ENCODE results near the gene DPH1.
A peak's percentile ranks its signal among the peaks of the same experiment; 100 is the strongest.

The DPH1 gene

DNA sequence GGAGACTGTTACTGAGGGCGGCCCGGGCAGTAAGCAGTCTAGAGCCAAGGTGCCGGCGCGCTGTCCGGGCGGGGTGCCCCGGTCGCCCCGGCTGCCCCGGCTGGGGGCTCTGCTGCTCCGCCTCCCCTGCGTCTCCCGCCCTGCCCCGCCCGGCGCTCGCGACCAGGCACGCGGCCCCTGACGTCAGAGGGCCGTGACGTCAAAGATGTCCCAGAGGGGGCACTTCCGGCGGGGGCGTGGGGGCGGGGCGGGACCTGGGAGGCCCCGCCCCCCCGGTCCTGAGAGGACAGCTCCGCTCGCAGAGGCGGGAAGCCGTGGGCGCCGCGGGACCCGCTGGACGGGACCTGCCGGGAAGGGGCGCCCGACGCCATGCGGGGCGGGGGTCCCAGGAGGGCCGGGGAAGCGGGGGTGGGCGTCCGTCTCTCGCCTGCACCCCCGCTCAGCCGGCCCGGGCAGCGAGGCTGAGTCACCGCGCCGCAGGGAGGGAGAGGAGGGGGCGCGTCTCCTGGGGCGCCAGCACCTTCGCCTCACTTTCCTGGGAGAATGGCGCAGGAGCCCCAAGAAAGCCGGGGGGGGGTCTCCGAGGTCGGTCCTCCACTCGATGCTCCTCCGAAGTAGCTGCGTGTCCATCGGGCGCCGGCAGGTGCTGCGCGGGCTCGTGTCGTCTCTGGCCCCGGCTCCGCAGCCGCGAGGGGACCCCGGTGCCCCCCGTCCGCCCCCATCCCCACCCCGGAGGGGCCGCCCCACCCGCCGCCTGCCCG lies 20.5 kb downstream of the DPH1 start:
- peak in 1 of 2 donors; percentile 55 for DNase-seq (ENCODE audit: low read depth in 2 of 2)

DNA sequence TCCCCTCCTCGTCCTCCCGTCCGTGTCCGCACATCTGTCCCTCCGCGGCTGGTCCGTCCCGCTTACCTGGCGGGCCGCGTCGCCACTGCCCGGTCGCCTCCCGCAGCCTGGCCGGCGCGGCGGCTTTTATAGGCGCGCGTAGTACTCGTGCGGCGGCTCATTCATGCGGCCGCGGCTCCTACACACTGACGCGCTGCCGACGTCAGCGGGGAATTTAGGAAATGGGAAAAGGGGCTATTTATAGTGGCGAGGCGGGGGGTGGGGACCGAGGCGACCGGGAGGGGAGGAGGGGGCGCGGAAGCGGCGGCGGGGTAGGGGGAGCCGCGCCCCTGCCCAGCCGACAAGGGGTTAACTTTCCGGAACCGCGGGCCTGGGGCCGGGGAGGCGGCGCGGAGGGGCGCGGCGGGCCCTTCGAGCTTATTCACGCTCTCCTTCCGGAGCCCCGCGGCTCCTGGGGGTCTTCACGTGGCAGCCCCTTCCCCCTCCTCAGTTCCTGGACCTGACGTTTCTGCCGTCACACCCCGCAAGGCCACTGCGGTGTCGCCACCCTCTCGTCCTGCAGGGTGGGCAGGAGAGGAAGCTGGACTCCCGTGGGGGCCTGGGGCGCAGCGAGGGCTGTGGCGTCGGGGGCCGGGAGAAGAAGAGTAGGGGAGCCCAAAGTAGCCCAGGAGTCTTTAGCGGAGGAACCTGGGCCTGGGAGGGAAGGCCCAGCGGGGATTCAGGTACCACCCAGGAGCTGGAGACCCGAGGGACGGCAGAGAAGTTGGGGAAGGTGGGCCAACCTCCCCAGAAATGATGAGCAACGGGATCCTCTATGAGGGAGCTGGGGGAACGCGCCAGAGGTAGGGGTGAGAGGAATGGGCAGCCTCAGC lies 21.3 kb downstream of the DPH1 start:
- DNase-seq (ENCODE audit: low read depth in 2 of 2), result no peak

DNA sequence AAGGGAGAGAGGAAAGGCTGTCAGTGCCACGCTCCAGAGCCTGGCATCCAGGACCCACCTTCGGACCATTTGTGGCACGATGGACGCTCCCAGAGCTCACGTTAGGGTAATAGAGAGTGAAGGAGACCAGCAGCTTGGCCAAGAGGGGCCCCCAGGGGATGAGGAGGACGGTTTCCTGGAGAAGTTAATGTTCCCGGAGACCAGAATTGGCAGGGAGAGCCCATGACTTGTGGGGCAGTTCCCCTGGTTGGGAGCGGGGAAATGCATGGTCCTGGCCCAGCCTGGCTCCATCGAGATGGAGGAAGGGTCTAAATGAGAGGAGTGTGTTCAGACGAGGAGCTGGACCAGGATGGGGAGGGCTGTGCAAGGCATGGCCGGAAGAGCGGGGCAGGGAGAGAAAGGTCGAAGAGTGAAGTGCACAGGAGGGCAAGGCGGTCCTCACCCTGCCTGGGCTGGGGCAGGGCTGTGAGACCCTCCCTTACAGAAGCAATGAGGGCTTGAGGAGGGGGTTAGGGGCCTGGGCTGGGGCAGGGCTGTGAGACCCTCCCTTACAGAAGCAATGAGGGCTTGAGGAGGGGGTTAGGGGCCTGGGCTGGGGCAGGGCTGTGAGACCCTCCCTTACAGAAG lies 22.1 kb downstream of the DPH1 start:
- DNase-seq (ENCODE audit: low read depth in 2 of 2), result no peak

DNA sequence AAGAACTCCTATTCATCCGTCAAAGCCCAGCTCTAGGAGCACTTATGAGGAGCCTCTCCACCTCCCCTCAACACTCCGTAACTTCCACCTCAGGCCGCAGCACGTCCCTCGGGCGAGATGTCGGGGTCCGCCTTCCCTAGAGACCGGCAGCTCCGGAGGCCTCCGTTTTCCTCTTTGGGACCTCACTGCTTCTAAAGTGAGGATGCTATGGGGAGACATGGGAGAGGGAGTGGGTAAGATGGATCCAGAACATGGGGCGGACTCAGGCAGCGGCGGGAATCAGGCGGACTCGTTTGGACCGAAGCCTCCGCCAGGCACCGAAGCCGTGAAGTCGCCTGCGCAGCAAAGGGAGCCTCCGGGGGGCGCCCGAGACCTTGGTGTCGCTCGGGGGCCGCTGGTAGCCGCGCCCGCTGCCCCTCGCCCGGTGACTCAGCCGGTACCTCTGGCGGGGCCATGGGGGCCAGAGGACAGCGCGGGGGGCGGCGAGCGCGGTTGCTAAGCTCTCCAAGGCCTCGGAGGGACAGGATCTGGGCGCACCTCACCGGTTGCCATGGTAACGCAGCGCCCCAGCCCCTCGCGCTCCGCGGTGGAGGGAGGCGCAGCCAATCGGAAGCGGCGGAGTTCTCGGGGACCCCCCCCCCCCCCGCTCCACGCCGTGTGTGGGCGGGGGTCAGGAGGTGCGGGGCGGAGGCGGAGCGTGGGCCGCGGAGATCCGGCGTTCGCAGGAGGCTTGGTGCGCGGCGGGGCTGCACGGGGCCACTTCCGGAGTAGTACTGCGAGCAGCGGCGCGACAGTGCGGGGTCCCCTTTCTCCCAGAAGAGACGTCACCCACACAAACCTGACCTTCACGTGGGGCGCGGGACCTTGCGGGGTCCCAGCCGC lies 23.7 kb downstream of the DPH1 start:
- DNase-seq (ENCODE audit: low read depth in 2 of 2), result peak; percentile 62 to 70

DNA sequence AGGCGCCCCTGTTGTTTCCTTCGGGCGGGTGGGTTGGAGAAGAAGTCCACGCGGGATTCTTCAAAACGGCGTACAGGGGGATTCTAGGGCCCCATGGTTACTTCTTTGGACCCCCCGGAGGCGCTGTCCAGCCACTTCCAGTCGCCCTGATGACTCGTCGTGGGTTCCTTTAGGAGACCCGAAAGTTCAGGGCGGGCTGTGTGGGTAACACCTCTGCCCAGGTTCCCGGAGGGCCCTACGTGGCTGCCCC lies 24.2 kb downstream of the DPH1 start:
- no peak for DNase-seq (ENCODE audit: low read depth in 2 of 2)

DNA sequence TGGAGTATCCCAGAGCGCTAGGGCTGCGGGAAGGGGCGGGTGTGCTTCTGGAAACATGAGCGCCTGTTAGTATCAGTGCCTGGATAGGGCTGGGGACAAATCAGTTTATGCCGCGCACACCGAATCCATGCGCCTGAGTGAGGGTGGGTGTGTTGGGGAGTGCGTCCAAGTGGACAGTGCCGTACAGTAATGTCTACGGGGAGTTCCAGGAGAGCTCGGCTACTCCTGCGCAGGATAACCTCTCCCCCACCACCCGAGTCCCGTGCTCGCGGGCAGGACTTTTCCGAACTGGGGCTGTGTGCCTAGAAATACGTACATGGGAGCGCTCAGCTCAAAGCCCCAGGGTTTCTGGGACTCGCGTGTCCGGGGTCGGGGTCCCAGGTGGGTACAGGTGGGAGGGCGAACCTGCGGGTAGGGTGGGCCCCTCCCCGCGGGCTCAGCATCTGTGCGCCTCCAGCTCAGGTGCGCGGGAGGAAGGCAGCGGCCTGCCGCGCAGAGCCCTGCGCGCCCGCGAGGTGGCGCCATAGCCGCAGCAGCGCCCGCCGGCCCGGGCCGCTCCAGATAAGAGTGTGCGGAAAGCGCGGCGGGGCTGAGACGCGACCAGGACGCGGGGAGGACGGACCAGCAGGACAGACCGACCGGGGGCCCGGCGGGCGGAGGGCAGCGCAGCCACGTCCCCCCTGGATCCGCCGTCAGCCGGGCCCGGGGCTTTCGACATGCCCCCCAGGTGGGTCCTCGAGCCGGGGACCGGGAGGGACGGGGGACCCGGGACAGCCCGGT lies 24.7 kb downstream of the DPH1 start, which contains the start of gene HIC1:
HIC1 (plus strand) TSS at position 592 of the 780 bp plus-strand sequence. CDS start 1,588 bp downstream, outside the sequence.
- peak; percentile 51 to 59 for DNase-seq (ENCODE audit: low read depth in 2 of 2)

DNA sequence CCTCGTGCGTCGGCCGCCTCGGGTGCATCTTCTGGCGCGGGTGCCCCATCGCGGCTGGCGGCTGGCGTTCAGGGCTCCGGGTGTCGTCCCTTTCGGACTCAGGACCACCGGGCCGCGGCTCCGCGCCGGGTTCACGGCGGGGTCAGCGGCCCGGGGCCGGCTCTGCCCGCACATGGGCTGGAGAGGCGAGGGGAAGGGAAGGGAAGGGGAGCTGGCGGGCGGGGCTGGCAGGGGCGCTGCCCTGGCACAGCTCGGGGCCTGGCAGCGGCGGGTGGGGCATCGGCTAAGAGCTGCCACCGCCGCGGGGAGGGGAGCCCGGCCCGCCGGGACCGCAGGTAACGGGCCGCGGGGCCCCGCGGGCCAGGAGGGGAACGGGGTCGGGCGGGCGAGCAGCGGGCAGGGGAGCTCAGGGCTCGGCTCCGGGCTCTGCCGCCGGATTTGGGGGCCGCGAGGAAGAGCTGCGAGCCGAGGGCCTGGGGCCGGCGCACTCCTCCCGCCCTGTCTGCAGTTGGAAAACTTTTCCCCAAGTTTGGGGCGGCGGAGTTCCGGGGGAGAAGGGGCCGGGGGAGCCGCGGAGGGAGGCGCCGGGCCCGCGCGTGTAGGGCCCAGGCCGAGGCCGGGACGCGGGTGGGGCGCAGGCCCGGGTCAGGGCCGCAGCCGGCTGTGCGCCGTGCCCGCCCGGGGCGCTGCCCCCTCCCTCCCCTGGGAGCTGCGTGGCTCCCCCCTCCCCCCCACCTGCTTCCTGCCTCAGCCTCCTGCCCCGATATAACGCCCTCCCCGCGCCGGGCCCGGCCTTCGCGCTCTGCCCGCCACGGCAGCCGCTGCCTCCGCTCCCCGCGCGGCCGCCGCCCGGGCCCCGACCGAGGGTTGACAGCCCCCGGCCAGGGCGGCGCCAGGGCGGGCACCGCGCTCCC lies 25.6 kb downstream of the DPH1 start:
- no peak for DNase-seq (ENCODE audit: low read depth in 2 of 2)

DNA sequence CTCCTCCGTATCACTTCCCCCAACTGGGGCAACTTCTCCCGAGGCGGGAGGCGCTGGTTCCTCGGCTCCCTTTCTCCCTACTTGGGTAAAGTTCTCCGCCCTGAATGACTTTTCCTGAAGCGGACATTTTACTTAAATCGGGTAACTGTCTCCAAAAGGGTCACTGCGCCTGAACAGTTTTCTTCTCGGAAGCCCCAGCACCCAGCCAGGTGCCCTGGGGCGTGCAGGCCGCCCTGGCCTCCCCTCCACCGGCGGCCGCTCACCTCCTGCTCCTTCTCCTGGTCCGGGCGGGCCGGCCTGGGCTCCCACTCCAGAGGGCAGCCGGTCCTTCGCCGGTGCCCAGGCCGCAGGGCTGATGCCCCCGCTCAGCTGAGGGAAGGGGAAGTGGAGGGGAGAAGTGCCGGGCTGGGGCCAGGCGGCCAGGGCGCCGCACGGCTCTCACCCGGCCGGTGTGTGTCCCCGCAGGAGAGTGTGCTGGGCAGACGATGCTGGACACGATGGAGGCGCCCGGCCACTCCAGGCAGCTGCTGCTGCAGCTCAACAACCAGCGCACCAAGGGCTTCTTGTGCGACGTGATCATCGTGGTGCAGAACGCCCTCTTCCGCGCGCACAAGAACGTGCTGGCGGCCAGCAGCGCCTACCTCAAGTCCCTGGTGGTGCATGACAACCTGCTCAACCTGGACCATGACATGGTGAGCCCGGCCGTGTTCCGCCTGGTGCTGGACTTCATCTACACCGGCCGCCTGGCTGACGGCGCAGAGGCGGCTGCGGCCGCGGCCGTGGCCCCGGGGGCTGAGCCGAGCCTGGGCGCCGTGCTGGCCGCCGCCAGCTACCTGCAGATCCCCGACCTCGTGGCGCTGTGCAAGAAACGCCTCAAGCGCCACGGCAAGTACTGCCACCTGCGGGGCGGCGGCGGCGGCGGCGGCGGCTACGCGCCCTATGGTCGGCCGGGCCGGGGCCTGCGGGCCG lies 26.5 kb downstream of the DPH1 start:
- DNase-seq (ENCODE audit: low read depth in 2 of 2), result no peak

DNA sequence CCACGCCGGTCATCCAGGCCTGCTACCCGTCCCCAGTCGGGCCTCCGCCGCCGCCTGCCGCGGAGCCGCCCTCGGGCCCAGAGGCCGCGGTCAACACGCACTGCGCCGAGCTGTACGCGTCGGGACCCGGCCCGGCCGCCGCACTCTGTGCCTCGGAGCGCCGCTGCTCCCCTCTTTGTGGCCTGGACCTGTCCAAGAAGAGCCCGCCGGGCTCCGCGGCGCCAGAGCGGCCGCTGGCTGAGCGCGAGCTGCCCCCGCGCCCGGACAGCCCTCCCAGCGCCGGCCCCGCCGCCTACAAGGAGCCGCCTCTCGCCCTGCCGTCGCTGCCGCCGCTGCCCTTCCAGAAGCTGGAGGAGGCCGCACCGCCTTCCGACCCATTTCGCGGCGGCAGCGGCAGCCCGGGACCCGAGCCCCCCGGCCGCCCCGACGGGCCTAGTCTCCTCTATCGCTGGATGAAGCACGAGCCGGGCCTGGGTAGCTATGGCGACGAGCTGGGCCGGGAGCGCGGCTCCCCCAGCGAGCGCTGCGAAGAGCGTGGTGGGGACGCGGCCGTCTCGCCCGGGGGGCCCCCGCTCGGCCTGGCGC lies 27.3 kb downstream of the DPH1 start:
- DNase-seq (ENCODE audit: low read depth in 2 of 2), result no peak

DNA sequence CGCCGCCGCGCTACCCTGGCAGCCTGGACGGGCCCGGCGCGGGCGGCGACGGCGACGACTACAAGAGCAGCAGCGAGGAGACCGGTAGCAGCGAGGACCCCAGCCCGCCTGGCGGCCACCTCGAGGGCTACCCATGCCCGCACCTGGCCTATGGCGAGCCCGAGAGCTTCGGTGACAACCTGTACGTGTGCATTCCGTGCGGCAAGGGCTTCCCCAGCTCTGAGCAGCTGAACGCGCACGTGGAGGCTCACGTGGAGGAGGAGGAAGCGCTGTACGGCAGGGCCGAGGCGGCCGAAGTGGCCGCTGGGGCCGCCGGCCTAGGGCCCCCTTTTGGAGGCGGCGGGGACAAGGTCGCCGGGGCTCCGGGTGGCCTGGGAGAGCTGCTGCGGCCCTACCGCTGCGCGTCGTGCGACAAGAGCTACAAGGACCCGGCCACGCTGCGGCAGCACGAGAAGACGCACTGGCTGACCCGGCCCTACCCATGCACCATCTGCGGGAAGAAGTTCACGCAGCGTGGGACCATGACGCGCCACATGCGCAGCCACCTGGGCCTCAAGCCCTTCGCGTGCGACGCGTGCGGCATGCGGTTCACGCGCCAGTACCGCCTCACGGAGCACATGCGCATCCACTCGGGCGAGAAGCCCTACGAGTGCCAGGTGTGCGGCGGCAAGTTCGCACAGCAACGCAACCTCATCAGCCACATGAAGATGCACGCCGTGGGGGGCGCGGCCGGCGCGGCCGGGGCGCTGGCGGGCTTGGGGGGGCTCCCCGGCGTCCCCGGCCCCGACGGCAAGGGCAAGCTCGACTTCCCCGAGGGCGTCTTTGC lies 28.0 kb downstream of the DPH1 start:
- no peak for DNase-seq (ENCODE audit: low read depth in 2 of 2)

DNA sequence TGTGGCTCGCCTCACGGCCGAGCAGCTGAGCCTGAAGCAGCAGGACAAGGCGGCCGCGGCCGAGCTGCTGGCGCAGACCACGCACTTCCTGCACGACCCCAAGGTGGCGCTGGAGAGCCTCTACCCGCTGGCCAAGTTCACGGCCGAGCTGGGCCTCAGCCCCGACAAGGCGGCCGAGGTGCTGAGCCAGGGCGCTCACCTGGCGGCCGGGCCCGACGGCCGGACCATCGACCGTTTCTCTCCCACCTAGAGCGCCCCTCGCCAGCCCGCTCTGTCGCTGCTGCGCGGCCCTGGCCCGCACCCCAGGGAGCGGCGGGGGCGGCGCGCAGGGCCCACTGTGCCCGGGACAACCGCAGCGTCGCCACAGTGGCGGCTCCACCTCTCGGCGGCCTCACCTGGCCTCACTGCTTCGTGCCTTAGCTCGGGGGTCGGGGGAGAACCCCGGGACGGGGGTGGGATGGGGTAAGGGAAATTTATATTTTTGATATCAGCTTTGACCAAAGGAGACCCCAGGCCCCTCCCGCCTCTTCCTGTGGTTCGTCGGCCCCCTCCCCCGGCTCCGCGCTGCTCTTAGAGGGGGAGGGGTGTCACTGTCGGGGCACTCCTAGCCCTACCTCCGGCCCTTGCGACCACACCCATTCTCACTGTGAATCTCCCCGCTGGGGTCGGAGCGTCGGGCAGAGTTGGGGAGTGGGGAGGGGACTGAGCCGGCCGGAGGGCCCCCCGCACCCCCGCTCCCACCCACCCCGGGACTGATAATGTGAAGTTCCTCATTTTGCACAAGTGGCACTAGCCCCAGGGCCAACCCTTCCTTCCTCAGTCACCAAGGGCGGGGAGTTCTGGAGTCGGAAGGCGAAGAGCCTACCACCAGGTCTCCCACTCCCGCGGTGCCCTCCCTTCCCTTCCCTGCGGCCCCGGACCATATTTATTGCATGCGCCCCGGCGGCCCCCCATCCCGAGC lies 28.9 kb downstream of the DPH1 start:
- DNase-seq (ENCODE audit: low read depth in 2 of 2), result no peak

DNA sequence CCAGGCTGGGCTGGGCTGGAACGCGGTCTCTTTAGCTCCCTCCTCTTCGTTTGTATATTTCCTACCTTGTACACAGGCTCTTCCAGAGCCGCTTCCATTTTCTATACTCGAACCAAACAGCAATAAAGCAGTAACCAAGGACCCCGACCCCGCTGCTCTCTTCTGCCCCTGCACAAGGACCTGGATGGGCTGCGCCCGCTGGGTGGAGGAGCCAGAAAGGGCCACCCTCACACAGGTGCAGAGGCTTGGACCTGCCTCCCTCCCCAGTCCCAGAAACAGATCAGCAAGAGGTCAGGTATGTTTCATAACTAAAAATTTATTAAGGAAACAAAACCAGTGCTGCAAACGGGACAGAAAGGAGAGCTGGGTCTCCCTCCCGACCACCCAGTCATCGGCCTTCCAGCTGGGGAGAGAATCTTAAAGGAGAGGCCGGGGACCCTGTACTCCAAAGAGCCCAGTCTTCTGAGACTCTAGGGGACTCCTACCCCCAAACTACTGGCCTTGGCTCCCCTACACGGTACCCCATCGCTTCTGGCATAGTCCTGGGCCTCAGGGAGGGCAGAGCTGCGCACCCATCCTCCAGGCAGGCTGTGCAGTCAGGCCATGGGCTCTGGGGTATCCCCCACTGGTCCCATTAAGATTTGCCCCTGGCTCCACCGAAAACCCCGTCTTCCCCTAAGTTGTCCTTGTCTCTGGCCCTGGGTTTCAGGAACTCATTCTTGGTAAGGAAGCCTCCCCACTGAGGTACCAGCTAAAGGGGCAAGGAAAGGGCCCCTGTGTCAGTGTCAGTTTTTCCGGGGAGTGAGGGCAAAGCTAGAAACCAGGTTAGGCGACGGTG lies 29.8 kb downstream of the DPH1 start:
- no peak for DNase-seq (ENCODE audit: low read depth in 2 of 2)

DNA sequence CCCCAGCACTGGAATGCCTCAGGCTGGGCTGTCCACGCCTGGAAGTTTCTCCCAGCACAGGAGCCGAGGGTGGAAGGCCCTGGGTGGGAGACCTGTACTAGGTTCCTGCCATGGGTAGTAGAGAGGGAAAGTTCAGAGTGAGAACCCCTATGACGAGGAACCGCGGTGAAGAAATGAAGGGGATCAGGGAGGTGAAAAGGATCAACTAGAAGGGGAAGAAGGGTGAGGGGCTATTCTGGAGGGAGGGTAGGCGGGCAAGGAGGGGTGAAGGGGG lies 30.4 kb downstream of the DPH1 start:
- no peak for DNase-seq (ENCODE audit: low read depth in 2 of 2)

DNA sequence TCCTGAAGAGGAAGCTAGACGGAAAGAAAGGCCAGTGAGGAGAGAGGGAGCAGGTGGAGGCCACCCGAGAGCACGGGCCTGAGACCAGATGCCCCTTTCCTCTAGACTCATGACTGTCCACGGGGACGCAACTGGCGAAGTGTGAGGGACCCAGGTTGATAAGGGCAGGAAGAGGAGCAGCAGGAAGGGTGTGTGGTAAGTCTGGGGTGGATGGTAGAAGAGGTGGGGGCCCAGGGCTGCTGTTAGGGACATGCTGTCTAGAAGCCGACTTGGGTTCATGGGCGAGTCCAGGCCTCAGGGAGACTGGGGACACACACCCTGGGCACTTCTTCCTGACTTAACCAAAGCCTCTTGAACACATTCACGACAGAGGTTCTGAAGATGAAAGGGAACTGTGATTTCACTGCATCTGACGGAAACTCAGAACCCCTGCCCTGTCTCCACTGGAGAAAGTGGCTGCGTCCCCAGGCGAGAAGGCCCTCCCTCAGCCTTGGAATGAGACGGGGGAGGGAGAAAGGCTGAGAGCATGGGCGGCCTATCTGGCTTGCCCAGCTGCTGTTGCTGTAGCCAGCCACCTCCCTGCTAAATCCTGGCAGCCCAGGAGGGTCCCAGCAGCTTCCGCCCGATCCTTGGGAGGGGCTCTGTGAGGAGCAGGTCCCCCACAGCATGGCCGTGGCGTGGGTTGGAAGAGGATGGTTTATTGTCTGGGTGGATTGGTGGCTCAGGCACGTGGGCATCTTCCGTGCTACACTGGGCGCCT lies 30.9 kb downstream of the DPH1 start:
- no peak for DNase-seq (ENCODE audit: low read depth in 2 of 2)

DNA sequence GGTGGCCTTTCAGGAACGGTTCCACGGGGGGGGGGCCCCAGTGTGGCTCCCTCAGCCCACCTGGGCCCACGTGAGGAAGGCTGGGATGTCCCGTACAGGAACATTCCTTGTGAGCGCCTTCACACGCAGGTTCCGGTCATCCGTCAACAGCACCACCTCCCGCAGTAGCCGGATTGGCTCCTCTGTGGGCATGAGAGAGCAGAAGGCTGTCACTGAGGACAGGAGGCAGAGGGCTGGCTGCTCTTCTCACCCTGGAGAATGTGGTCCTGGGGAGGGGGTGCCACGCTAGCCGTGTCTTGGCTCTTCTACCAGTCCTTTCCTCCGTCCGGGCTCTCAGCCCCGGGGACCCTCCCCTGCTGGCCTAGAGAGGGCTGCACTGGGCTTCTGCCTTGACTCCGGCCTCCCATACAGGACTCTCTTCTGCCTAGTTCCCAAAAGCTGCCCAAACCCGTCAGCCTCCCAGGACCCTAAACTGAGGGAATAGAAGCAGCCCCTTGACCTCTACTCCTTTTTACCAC lies 31.5 kb downstream of the DPH1 start:
- DNase-seq (ENCODE audit: low read depth in 2 of 2), result no peak

Data from activated CD8-positive, alpha-beta memory T cell treated with anti-CD3 and anti-CD28 coated beads for 4 hours (primary cell).